HEK293 (cell line): Measurements from ENCODE around the gene PRKCZ.
A peak's percentile ranks its signal among the peaks of the same experiment; 100 is the strongest.

Source experiments
- ELK4 ChIP-seq: IDR thresholded peaks from 2 replicates; pipeline ENCODE4 v1.6.1; 2011; ENCODE audit warnings: mild to moderate bottlenecking, low read depth, low read length, borderline replicate concordance
- GLIS1 ChIP-seq: fragments of 450-650 bp; formaldehyde crosslinking; IDR thresholded peaks from 2 replicates; pipeline ENCODE4 v1.5.1; 2016; ENCODE audit warnings: missing biosample characterization, missing genetic modification characterization
- GLIS2 ChIP-seq: fragments of 450-650 bp; formaldehyde crosslinking; IDR thresholded peaks from 2 replicates; pipeline ENCODE4 v1.5.1; 2016; ENCODE audit warnings: missing biosample characterization, missing genetic modification characterization
- KLF9 ChIP-seq: fragments of 450-650 bp; formaldehyde crosslinking; IDR thresholded peaks from 2 replicates; pipeline ENCODE4 v1.5.1; 2016; ENCODE audit warnings: missing biosample characterization, missing genetic modification characterization, low read depth
- PATZ1 ChIP-seq: fragments of 450-650 bp; formaldehyde crosslinking; IDR thresholded peaks from 2 replicates; pipeline ENCODE4 v1.5.1; 2016; ENCODE audit warnings: missing biosample characterization, missing genetic modification characterization
- SCRT2 ChIP-seq: fragments of 450-650 bp; formaldehyde crosslinking; IDR thresholded peaks from 2 replicates; pipeline ENCODE4 v1.5.1; 2016; ENCODE audit warnings: missing biosample characterization, missing genetic modification characterization
- ZBTB11 ChIP-seq: fragments of 450-650 bp; formaldehyde crosslinking; conservative IDR thresholded peaks from 2 replicates; pipeline ENCODE4 v1.5.1; 2016; ENCODE audit warnings: low read depth, missing biosample characterization, missing genetic modification characterization
- ZBTB20 ChIP-seq: fragments of 450-650 bp; formaldehyde crosslinking; IDR thresholded peaks from 2 replicates; pipeline ENCODE4 v1.5.1; 2016; ENCODE audit warnings: missing biosample characterization, missing genetic modification characterization
- ZBTB26 ChIP-seq: fragments of 450-650 bp; formaldehyde crosslinking; optimal IDR thresholded peaks from 2 replicates; pipeline ENCODE3; 2016; ENCODE audit warnings: missing biosample characterization, mild to moderate bottlenecking, missing genetic modification characterization
- ZBTB44 ChIP-seq: fragments of 450-650 bp; IDR thresholded peaks from 2 replicates; pipeline ENCODE4 v1.5.1; 2018; ENCODE audit warnings: missing biosample characterization, mild to moderate bottlenecking, missing genetic modification characterization
- ZBTB6 ChIP-seq: fragments of 450-650 bp; formaldehyde crosslinking; IDR thresholded peaks from 2 replicates; pipeline ENCODE4 v1.5.1; 2017; ENCODE audit warnings: missing biosample characterization, missing genetic modification characterization
- ZFP3 ChIP-seq: fragments of 450-650 bp; formaldehyde crosslinking; IDR thresholded peaks from 2 replicates; pipeline ENCODE4 v1.5.1; 2016; ENCODE audit warnings: low read depth, missing biosample characterization, missing genetic modification characterization
- ZFP41 ChIP-seq: fragments of 450-650 bp; formaldehyde crosslinking; IDR thresholded peaks from 2 replicates; pipeline ENCODE4 v1.5.1; 2016; ENCODE audit warnings: missing biosample characterization, missing genetic modification characterization, borderline replicate concordance
- ZFP69B ChIP-seq: fragments of 450-650 bp; formaldehyde crosslinking; IDR thresholded peaks from 2 replicates; pipeline ENCODE4 v1.5.1; 2016; ENCODE audit warnings: missing biosample characterization, missing genetic modification characterization
- ZNF121 ChIP-seq: fragments of 450-650 bp; formaldehyde crosslinking; IDR thresholded peaks from 2 replicates; pipeline ENCODE4 v1.5.1; 2016; ENCODE audit warnings: missing biosample characterization, missing genetic modification characterization
- ZNF157 ChIP-seq: fragments of 450-650 bp; formaldehyde crosslinking; IDR thresholded peaks from 2 replicates; pipeline ENCODE4 v1.5.1; 2016; ENCODE audit warnings: missing biosample characterization, missing genetic modification characterization
- ZNF19 ChIP-seq: fragments of 450-650 bp; formaldehyde crosslinking; IDR thresholded peaks from 2 replicates; pipeline ENCODE4; 2016; ENCODE audit warnings: missing biosample characterization, missing genetic modification characterization, low read depth
- ZNF324 ChIP-seq: fragments of 450-650 bp; formaldehyde crosslinking; IDR thresholded peaks from 2 replicates; pipeline ENCODE4 v1.5.1; 2016; ENCODE audit warnings: missing biosample characterization, missing genetic modification characterization
- ZNF37A ChIP-seq: fragments of 450-650 bp; IDR thresholded peaks from 2 replicates; pipeline ENCODE4 v1.5.1; 2018; ENCODE audit warnings: missing biosample characterization, missing genetic modification characterization
- ZNF391 ChIP-seq: fragments of 450-650 bp; formaldehyde crosslinking; IDR thresholded peaks from 2 replicates; pipeline ENCODE4 v1.5.1; 2016; ENCODE audit warnings: low read depth, missing biosample characterization, missing genetic modification characterization, borderline replicate concordance
- ZNF501 ChIP-seq: fragments of 450-650 bp; formaldehyde crosslinking; IDR thresholded peaks from 2 replicates; pipeline ENCODE4 v1.5.1; 2016; ENCODE audit warnings: missing biosample characterization, missing genetic modification characterization
- ZNF510 ChIP-seq: fragments of 450-650 bp; formaldehyde crosslinking; IDR thresholded peaks from 2 replicates; pipeline ENCODE4 v1.5.1; 2018; ENCODE audit warnings: mild to moderate bottlenecking, missing genetic modification characterization, missing biosample characterization; ENCODE audit not compliant: insufficient replicate concordance
- ZNF529 ChIP-seq: fragments of 450-650 bp; formaldehyde crosslinking; IDR thresholded peaks from 2 replicates; pipeline ENCODE4 v1.5.1; 2017; ENCODE audit warnings: missing genetic modification characterization, missing biosample characterization; ENCODE audit not compliant: insufficient replicate concordance
- ZNF530 ChIP-seq: fragments of 450-650 bp; formaldehyde crosslinking; IDR thresholded peaks from 2 replicates; pipeline ENCODE4 v1.5.1; 2016; ENCODE audit warnings: low read depth, missing biosample characterization, missing genetic modification characterization
- ZNF544 ChIP-seq: fragments of 450-650 bp; formaldehyde crosslinking; IDR thresholded peaks from 2 replicates; pipeline ENCODE4 v1.5.0; 2017; ENCODE audit warnings: missing biosample characterization, missing genetic modification characterization
- ZNF791 ChIP-seq: fragments of 450-650 bp; formaldehyde crosslinking; IDR thresholded peaks from 2 replicates; pipeline ENCODE4 v1.5.1; 2016; ENCODE audit warnings: missing biosample characterization, missing genetic modification characterization

Gene PRKCZ

GRCh38 chr1:2189459-2190425 lies 139.5 kb downstream of the PRKCZ start (continued):
- TF ChIP-seq PATZ1 (tag by site-specific recombination) (peak; percentile 90), SCRT2 (tag by site-specific recombination) (no peak), ZFP69B (tag by site-specific recombination) (0 out of 2 replicates have a peak, but pooled peaks have one; percentile 21), ZNF391 (tag by site-specific recombination) (peak; percentile 33; the same call in 1 of the 2 replicates), ZNF510 (tag by site-specific recombination) (no peak), ZFP41 (tag by site-specific recombination) (no peak), GLIS1 (peak; percentile 43; the same call in 1 of the 2 replicates), ZFP3 (no peak), KLF9 (tag by site-specific recombination) (peak; percentile 49), ZNF791 (tag by site-specific recombination) (no peak), ZBTB11 (no peak), ZNF121 (tag by site-specific recombination) (0 out of 2 replicates have a peak, but pooled peaks have one; percentile 1), ZBTB20 (peak; percentile 15; the same call in 1 of the 2 replicates), ZNF37A (no peak), ZNF157 (tag by site-specific recombination) (no peak), ELK4 (no peak), ZNF19 (tag by site-specific recombination) (no peak), ZNF529 (tag by site-specific recombination) (no peak), ZNF501 (tag by site-specific recombination) (peak; percentile 63; the same call in 1 of the 2 replicates), ZBTB6 (peak; percentile 5; the same call in 1 of the 2 replicates), ZNF324 (tag by site-specific recombination) (no peak), ZNF530 (no peak), ZBTB44 (tag by site-specific recombination) (no peak), ZBTB26 (tag by site-specific recombination) (peak; percentile 60), GLIS2 (tag by site-specific recombination) (peak; percentile 81), ZNF544 (tag by site-specific recombination) (no peak)
